HG02678 (cell line): ENCODE results near the gene HAT1.
A peak's percentile ranks its signal among the peaks of the same experiment; 100 is the strongest.
"Not testable (repeated sequence)": the region's sequence is repeated elsewhere in the genome, so short reads cannot be mapped to it uniquely, and the experiment has no call there.

ENCODE experiments used
- ATAC-seq: cut with Tn5 transposase; IDR thresholded peaks from one replicate; pipeline ENCODE4 v1.9.1; 2021; ENCODE audit warnings: mild to moderate bottlenecking, moderate library complexity; ENCODE audit not compliant: unreplicated experiment

HAT1 gene, protein sequence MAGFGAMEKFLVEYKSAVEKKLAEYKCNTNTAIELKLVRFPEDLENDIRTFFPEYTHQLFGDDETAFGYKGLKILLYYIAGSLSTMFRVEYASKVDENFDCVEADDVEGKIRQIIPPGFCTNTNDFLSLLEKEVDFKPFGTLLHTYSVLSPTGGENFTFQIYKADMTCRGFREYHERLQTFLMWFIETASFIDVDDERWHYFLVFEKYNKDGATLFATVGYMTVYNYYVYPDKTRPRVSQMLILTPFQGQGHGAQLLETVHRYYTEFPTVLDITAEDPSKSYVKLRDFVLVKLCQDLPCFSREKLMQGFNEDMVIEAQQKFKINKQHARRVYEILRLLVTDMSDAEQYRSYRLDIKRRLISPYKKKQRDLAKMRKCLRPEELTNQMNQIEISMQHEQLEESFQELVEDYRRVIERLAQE

DNA sequence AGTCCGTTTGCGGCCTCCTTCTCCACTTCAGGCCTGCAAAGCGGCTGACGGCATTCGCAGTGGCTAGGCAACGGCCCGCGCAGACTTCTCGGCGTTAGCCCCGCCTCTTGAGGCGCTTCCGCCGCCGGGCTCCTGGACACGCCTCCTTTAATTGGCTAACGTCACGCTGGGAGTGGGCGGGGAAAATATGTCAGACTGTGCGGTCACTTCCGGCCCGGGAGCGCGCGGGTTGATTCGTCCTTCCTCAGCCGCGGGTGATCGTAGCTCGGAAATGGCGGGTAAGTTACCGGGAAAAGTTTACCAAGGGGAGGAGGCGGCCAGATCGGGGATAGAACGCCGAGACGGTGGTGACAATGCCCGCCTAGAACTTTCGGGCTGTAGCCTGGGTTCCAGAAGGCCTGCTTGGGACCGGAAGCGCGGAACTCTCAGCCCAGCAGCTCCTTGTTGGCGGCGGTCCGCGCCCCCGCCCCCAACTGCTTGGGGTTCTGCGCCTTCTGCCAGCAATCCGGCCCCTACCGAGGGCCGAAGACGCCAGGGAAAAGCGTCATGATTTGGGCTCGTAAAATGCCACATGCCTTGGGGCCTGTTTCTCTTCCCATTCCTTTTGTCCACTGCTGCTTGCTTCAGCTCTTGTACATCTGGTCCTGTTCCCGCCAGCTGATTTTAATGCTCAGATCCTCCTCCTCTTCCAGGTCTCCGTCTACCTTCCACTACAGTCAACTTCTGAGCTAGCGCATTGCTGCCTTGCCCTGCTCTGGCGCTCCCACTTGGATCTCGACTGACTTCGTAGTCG, at the start of gene HAT1:
TSS of gene HAT1 (plus strand) at position 232 of the 793 bp plus-strand sequence. CDS start at position 272, 40 bp downstream.
- peak; percentile 98 for ATAC-seq

DNA sequence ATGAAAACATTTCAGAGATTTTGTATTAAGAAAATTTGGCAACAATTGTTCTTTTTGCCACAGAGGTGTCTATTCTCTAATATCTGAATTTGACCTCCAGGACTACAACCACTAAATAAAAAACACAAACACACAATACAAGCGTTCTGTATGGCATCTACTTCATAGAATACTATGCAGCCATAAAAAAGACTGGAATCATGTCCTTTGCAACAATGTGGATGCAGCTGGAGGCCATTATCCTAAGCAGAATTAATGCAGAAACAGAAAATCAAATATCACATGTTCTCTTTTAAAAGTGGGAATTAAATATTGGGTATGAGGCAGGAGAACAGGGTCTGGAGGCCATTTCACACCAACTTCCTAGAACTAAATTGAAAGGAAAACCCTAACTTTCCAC, 47.7 kb upstream of the HAT1 start:
- ATAC-seq, result no peak

DNA sequence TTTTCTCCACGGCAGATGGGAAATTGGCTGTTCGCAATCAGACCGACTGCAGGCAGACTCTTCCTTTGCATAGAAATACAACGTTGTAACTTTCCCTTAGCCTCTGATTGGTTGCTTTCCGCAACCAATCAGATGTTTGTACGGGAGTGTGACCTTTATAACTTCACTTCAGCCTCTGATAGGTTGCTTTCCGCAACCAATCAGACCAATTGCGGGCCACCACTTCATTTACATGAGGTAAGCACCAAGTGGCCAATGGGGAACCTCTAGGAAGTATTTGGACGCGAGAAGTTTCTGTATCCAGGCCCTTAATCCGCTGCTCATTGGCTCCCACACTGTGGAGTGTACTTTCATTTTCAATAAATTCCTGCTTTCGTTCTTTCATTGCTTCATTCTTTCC, 47.3 kb upstream of the HAT1 start:
- ATAC-seq, result no peak

DNA sequence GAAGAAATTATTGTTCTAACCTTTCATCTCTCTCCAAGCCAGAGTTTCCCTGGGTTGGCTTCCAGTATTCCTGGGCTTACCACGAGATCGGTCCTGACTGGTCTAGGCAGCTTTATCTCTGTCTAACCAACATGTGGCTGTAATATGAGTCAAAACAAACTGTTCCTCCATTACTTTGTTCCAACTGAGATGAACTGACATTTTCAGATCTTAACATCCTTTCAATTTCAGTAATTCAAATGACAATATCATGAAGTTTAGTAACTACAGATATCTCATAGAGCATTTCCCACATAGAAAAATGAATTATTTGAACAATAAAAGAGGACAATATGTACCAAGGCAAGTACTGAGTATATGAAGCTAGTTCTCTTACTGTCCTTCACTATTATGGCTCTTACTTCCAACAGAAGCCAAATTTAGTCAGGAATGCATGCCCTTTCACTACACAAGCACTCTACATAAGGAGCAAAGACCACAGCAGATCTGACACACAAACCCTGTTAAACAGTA, 43.7 kb upstream of the HAT1 start:
- ATAC-seq, result no peak

DNA sequence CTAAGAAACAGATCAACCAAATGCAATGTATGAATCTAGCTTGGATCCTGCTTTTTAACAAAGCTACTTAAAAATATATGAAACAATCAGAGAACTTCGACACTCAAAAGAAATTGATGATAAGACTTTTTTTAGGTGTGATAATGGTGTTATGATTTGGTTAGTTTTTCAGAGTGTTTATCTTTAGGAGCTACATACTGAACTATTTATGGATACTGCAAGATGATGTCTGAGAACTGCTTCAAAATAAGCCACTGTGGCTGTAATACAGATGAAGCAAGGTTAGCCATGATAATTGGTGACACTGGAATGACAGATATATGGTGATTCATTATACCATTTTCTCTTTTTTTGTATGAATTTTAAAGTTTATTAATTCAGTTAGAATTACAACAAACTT, 42.4 kb upstream of the HAT1 start:
- ATAC-seq, result no peak

DNA sequence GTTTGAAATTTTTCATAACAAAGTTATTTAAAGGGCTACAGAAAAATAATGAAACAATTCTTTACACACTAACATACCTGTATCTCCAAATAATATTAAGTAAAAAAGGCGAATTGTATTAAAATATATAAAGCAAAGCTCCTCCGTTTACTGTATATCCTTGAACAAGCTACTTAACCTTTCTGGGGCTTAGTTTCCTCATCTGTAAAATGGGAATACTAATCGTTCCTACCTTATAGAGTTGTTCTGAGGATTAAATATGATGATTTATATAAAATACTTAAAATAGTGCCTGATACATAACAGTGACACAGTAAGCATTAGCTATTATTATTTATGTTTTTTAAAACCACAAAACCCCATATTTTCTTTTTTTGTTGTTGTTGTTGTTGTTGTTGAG, 41.5 kb upstream of the HAT1 start:
- ATAC-seq, result no peak

DNA sequence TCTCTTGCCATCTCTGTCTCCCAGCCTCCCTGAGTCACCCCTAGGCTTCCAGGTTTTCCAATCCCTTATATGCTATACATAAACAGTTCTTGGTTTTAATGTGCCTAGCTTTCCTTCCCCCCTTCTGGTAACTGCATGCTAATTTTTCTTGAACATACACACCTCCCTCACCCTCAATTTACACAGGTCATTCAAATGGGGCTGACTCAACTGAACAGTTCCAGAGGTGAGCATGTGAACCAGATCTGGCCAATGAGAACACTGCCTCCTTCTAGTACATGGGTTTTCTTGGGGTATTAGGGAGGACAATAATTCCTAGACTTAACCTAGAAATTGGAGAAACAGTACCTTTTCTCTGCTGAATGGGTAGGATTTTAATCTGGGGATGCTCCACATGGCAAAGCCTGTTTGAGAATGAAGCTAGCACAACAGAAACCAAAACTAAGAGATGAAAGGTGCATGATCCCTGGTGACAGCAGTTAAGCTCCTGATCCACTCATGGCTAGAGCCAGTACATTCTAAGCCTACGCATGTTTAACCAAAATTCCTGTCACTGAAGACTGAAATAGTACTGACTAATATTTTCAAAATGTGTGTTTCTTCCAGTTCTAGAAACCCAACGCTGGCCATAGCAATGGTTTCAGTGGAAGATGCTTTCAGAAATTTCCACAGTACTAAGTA, 40.0 kb upstream of the HAT1 start:
- no peak for ATAC-seq

DNA sequence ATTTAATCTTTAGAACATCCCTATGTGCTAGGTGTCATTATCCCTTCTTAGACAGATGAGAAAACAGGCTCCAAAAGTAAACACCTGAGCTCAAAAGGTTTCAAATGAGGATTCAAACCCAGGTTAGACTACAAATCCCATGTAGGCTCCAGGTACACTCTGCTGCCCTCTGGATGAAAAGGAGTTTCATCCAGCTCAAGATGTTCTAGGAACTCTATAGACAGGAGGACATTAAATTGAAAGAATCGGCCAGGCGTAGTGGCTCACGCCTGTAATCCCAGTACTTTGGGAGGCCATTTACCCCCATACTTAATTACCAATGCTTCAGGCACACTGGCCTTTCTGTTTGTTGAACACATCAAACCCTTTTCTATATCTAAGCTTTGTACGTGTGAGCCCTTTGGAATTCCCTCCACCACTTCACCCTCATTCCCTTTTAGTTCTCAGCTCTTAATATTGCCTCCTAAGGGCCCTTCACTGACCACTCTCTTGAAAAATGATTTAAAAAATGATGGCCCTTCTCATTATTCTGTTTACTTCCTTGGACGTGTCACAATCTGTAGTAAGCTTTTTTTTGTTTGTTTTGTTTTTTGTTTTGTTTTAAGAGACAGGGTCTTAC, 38.9 kb upstream of the HAT1 start:
- no peak for ATAC-seq

DNA sequence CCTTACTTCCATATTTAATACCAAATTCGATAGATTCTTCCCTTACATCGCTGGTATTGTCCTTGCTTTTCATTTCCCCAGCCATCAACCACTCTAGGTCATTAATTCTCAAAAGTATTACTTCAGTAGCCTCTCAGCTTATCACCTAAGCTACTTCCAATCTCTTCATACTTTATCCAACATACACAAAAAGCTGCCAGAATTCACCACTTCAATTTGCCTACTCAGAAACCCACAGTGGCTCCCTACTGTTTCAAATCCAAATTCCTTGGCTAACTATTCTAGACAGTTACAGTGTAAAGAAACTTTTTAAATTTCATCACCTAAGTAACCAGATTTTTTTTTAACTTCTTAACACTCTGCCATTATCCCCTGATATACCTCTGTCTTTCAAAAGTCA, 32.9 kb upstream of the HAT1 start:
- ATAC-seq, result no peak

DNA sequence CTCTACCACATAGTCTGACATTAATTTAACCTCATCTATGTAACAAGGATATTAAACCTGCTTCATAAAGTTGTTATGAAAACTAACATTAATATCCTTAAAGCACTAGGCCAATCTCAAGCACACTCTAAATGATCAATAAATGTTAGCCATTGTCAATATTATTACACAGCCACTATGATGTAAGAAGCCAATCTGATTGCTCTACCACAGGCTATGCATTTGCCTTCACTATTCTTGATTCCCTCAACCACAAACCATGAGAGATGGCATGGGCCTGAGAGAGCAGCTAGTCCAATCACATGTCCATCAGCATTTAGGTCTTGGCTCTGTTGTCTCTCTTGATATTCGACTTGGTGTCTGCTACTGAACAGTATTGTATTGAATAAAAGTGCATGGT, 32.5 kb upstream of the HAT1 start:
- ATAC-seq, result no peak

DNA sequence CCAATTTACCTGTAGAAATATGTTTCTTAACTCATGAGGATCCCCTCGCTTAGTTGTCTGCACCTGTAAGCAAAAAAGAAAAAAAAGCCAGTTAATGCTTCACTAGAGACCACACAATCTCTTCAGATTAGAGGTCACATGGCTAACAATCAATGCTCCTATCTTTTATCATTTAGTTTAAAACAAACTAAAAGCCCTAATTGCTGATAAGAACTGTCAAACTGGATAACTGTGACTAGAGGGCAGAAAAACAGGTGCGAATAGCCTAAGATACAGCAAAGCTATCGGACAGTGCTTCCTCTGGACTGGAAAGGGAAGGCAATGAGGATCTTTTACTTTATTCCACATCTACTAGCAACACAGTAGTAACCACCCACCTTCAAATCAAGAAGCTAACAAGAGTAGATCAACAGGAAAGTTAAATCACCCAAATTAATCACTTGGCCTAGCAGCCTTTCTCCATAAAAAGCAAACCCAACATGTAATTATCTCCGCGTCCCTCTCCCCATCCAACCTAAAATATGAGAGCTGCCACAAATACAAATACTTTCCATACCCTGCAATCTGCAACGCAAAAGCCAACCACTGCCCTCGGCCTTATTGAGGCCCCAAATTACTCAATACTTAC, 29.0 kb upstream of the HAT1 start:
- no peak for ATAC-seq

DNA sequence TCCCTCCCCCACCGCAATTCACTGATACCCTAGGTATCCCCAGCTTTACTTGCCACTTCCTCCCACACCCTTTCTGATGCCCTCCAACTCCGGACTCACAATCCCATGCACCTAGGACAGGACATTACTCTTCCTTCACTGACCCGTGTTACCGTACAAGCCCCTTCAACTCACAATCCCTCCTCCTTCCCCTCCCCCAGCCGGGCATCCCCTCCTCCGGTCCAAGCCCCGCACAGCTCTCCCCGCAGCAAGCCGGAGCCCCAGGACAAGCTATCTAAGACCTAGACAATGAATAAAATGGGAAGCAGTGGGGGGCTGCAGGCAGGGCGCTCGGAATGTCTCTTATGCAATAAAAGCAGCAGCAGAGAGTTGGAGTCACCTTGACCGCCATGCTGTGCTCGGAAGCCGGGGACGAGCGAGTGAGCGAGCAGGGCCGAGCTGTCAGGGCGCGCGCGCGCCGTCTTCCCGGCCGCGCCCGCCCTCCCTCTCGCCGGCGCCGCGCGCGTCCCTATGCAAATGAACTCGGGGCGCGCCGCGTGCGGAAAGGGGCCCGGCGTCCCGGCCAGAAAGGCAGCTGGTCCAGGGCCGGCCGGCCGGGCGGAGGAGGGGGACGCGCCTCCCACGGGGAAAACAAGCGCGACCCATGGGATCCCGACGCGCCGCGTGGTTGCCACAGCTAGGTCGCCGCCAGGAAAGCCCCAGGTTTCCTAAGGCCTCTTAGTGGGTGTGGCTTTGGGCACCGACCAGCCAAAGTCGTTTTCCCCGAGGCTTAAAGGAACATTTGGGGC, 28.2 kb upstream of the HAT1 start, which contains the start of gene SLC25A12:
TSS of gene SLC25A12 (minus strand) at position 421 of the 788 bp plus-strand sequence. CDS start at position 391, 30 bp downstream.
- ATAC-seq, result peak; percentile 93

DNA sequence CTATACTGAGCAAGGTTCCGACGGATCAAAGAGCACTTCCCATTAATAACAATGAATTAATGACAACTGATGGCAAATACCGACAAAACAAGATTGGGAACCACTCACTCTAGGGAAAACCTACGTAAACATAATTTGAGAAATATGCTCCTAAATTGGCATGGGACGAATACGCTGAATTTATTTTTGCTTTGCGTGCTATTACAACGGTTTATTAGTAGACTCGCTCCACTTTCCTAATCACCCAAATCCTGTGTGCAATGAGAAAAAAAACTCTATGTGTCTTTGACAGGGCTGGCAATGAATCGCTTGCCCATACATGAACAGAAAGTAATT, 27.7 kb upstream of the HAT1 start:
- ATAC-seq, result no peak

DNA sequence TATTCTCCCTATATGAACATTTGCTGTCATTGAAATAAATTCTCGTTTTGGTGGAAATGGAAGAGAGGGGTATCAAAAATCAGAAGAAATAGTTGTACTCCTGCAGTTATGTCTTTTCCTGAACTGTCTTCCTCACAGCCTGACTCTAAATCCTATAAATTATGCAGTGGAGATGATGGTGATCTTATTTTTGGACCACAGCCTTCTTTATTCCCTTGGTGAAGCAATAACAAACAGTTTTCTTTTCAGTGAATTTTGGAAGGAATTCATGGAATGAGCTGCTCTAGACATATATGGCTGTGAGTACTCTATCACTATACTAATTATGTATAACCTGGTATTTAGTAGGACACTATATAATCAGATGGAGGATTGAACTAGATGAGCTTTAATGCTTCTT, 26.5 kb upstream of the HAT1 start:
- no peak for ATAC-seq

DNA sequence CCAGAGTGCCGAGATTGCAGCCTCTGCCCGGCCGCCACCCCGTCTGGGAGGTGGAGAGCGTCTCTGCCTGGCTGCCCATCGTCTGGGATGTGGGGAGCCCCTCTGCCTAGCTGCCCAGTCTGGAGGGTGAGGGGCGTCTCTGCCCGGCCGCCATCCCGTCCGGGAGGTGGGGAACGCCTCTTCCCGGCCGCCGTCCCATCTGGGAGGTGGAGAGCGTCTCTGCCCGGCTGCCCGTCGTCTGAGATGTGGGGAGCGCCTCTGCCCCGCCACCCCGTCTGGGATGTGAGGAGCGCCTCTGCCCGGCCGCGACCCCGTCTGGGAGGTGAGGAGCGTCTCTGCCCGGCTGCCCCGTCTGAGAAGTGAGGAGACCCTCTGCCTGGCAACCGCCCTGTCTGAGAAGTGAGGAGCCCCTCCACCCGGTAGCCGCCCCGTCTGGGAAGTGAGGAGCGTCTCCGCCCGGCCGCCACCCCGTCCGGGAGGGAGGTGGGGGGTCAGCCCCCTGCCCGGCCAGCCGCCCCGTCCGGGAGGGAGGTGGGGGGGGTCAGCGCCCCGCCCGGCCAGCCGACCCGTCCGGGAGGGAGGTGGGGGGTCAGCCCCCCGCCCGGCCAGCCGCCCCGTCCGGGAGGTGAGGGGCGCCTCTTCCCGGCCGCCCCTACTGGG, 22.5 kb upstream of the HAT1 start:
- not testable (repeated sequence) for ATAC-seq

DNA sequence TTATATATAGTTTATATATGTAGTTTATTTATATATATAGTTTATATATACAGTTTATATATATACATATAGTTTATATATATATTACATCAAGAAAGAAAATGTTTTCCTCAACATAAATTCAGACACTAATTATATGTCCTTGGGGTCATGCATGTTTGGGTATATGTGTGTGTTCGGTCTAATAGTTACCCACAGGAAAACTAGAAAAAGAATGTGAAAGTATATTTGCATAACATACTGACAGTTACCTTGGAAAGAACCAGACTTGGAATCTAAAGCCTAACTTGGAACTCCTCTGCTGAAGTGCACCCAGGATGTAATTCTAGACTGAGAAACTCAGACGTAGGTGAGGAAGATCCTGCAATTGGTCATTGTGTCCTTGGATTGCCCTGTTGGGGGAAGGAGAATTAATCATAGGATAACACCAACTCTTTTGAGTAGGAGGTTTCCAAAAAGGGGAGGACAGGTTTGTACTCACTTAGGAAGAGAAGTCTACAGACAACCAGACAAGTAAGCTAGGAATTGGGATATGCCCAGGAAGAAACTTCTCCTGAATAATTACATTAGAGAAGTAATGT, 19.3 kb upstream of the HAT1 start:
- no peak for ATAC-seq

DNA sequence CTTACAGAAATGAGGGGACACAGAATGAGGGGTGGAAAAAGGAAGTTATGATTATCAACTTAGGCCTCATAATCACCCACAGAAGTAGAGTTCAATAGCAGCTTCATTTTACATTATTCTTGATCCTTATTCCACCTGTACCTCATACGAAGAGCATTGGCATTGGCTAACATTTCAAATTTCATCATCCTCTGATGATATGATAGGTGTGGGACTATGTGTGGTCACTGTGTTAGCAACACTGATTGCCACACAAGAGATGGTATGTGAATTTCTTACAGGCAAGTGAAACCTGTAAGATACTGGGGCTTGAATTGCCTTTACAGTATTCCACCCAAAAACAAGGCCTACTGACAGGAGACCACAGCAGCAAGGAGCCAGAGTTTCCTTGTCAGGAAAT, 14.0 kb upstream of the HAT1 start:
- ATAC-seq, result no peak

DNA sequence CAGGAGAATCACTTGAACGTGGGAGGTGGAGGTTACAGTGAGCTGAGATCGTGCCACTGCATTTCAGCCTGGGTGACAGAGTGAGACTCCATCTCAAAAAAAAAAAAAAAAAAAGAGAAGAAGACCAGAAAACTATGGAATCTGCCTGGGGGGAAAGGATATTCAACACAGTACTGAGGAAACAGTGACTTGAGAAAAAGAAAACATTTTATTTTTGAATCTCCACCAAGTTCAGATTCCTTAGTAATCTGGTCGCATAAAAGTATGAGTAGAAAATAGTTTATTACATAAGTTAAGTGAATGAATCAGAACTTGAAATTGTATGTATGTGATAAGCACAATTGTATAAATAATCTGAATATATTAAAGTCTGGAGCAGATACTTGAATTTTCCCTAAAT, 13.0 kb upstream of the HAT1 start:
- ATAC-seq, result no peak

DNA sequence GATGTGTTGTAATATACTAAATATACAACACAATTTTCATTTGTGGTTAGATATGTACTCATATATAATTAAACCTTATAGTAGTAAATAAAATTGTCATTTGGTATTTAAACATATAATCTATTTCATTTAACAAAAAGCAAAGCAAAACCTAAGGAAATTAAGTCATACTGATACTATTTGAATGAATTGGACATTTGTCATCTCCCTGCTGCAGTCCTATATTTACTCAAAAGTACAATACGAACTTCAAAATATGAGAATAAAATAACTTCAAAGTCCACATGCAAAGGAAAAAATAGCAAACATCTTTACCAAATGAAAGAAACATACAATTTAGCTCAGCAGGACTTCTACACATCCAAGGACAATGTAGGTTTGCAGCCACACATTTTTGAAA, 11.8 kb upstream of the HAT1 start:
- ATAC-seq, result no peak
